Measurements from ENCODE around the gene CADM4. TPM values are rescaled to one million over a fixed set of nuclear protein-coding genes. Genes with fewer than 3 reads are reported as not detected.
A peak's percentile ranks its signal among the peaks of the same experiment; 100 is the strongest.

CADM4 gene
- total RNA-seq, 1 donor from 2014 or later = 8.8 TPM

GRCh38 chr19:43584484-43584883 is 55.2 kb downstream of the CADM4 start:
- peaks cover 12% of the 10 kb centered on the region for H3K36me3 Mint-ChIP-seq (ENCODE audit: unreplicated experiment)
- H3K4me1 Mint-ChIP-seq (ENCODE audit: unreplicated experiment) = no peaks in the 10 kb centered on the region
- no peak for TF ChIP-seq CTCF (IDR thresholded peaks at IDR 0.05)
- H3K4me3 Mint-ChIP-seq (ENCODE audit: unreplicated experiment) = no peak overlapping the region
- H3K9me3 Mint-ChIP-seq (ENCODE audit: unreplicated experiment) = no peaks in the 10 kb centered on the region
- no peaks in the 10 kb centered on the region for H3K27me3 Mint-ChIP-seq (ENCODE audit: unreplicated experiment)
- no peak for DNase-seq (ENCODE audit: extremely low spot score, unreplicated experiment)
- H3K27ac Mint-ChIP-seq (ENCODE audit: unreplicated experiment) = peak overlapping the region; percentile 28

- Mint-ChIP-seq H3K4me3 (ENCODE audit: unreplicated experiment) (no peak overlapping the region), H3K36me3 (ENCODE audit: unreplicated experiment) (peaks cover 9% of the 10 kb centered on the region), H3K4me1 (ENCODE audit: unreplicated experiment) (no peaks in the 10 kb centered on the region), H3K9me3 (ENCODE audit: unreplicated experiment) (no peaks in the 10 kb centered on the region), H3K27me3 (ENCODE audit: unreplicated experiment) (no peaks in the 10 kb centered on the region), H3K27ac (ENCODE audit: unreplicated experiment) (no peak overlapping the region)
- TF ChIP-seq CTCF (IDR thresholded peaks at IDR 0.05) = no peak
- DNase-seq (ENCODE audit: extremely low spot score, unreplicated experiment) = no peak
These were observed 57.2 kb downstream of the CADM4 start for GRCh38 chr19:43582495-43582894.

GRCh38 chr19:43581467-43581866 is 58.2 kb downstream of the CADM4 start:
- Mint-ChIP-seq H3K36me3 (ENCODE audit: unreplicated experiment) (peaks cover 6% of the 10 kb centered on the region), H3K4me3 (ENCODE audit: unreplicated experiment) (no peak overlapping the region), H3K27me3 (ENCODE audit: unreplicated experiment) (no peaks in the 10 kb centered on the region), H3K27ac (ENCODE audit: unreplicated experiment) (no peak overlapping the region), H3K4me1 (ENCODE audit: unreplicated experiment) (peaks cover under 1% of the 10 kb centered on the region), H3K9me3 (ENCODE audit: unreplicated experiment) (no peaks in the 10 kb centered on the region)
- TF ChIP-seq CTCF (IDR thresholded peaks at IDR 0.05) = no peak
- DNase-seq (ENCODE audit: extremely low spot score, unreplicated experiment) = no peak

GRCh38 chr19:43578787-43579186 is 60.9 kb downstream of the CADM4 start:
- Mint-ChIP-seq H3K27ac (ENCODE audit: unreplicated experiment) (no peak overlapping the region), H3K9me3 (ENCODE audit: unreplicated experiment) (no peaks in the 10 kb centered on the region), H3K4me1 (ENCODE audit: unreplicated experiment) (peaks cover 13% of the 10 kb centered on the region), H3K27me3 (ENCODE audit: unreplicated experiment) (no peaks in the 10 kb centered on the region), H3K4me3 (ENCODE audit: unreplicated experiment) (no peak overlapping the region), H3K36me3 (ENCODE audit: unreplicated experiment) (no peaks in the 10 kb centered on the region)
- no peak for TF ChIP-seq CTCF (IDR thresholded peaks at IDR 0.05)
- DNase-seq (ENCODE audit: extremely low spot score, unreplicated experiment) = no peak

- Mint-ChIP-seq H3K27me3 (ENCODE audit: unreplicated experiment) (no peaks in the 10 kb centered on the region), H3K9me3 (ENCODE audit: unreplicated experiment) (no peaks in the 10 kb centered on the region), H3K4me3 (ENCODE audit: unreplicated experiment) (peak overlapping the region; percentile 92), H3K4me1 (ENCODE audit: unreplicated experiment) (peaks cover 18% of the 10 kb centered on the region), H3K27ac (ENCODE audit: unreplicated experiment) (peak overlapping the region; percentile 62), H3K36me3 (ENCODE audit: unreplicated experiment) (peaks cover 5% of the 10 kb centered on the region)
- TF ChIP-seq CTCF (IDR thresholded peaks at IDR 0.05) = no peak
- DNase-seq (ENCODE audit: extremely low spot score, unreplicated experiment) = no peak
These were observed 63.4 kb downstream of the CADM4 start for GRCh38 chr19:43575955-43576878.
